Memory B cell (primary cell): ENCODE data around the gene ACTN3.
"Not testable (repeated sequence)": the region's sequence is repeated elsewhere in the genome, so short reads cannot be mapped to it uniquely, and the experiment has no call there.

Experiments
- ATAC-seq: fragments of 150-1000 bp; cut with Tn5 transposase; 2 replicates; pipeline ENCODE4 v1.10.0; 2021; ENCODE audit warnings: low read depth, mild to moderate bottlenecking, moderate library complexity
- DNase-seq, 2 donors: peaks; one replicate each; pipeline ENCODE4 v3.0.0; 2022; ENCODE audit warnings: low spot score in 2 of 2
- H3K27ac Mint-ChIP-seq: one replicate; pipeline ENCODE4 v1.8.0; 2022; ENCODE audit warnings: mild to moderate bottlenecking, moderate library complexity, mixed read lengths
- H3K27me3 Mint-ChIP-seq: one replicate; pipeline ENCODE4 v1.8.0; 2022; ENCODE audit warnings: mixed read lengths
- H3K36me3 Mint-ChIP-seq: one replicate; pipeline ENCODE4 v1.8.0; 2022; ENCODE audit warnings: mild to moderate bottlenecking, mixed read lengths
- H3K4me1 Mint-ChIP-seq: one replicate; pipeline ENCODE4 v1.8.0; 2022; ENCODE audit warnings: mixed read lengths
- H3K4me3 Mint-ChIP-seq: one replicate; pipeline ENCODE4 v1.8.0; 2022; ENCODE audit warnings: mild to moderate bottlenecking, moderate library complexity, mixed read lengths
- H3K9me3 Mint-ChIP-seq: one replicate; pipeline ENCODE4 v1.8.0; 2022; ENCODE audit warnings: mixed read lengths

The ACTN3 gene

DNA sequence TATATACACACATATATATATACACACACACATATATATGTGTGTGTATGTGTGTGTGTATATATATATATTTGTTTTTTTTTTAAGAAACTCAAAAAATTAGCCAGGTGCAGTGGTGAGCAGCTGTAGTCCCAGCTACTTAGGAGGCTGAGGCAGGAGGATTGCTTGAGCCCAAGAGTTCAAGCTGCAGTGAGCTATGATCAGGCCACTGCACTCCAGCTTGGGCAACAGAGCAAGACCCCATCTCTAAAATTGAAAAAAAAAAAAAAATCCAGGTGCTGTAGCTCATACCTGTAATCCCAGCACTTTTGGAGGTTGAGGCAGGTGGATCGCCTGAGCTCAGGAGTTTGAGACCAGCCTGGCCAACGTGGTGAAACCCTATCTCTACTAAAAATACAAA, 42.6 kb downstream of the ACTN3 start:
- not testable (repeated sequence) for DNase-seq, H3K4me3 Mint-ChIP-seq, H3K27me3 Mint-ChIP-seq, H3K27ac Mint-ChIP-seq, H3K36me3 Mint-ChIP-seq, H3K9me3 Mint-ChIP-seq, ATAC-seq, H3K4me1 Mint-ChIP-seq

DNA sequence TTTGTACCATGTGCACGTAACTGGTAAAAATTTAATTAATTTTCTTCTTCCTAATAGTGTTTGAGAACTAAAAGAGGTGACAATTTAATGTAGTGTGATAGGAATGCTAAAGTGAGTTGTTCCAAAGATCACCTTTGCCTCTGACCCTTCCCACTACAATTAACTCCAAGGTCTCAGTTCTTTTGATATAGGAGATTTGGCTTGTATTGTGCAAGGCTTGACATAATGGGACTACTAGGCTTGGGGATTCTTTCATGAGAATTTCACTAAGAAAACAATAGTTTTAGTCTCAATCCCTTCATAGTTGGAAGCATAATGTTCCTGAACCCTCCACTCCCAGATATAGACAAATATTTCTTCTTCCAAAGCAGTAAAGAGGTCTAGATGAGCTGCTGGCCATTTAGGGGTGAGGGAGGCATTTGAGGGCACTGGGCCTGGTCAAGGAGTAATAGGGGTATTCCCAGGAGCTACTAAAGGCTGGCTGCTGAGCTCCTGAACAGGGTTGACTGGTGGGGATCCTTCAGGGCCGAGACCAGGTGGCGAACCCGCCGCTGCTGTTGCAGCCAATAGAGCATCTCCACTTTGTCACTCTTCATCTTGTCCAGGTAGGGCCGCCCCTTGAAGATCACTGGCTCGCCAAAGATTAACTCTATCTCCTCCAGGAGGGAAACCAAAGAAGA, 43.4 kb downstream of the ACTN3 start:
- Mint-ChIP-seq H3K4me1 (peaks cover 14% of the 10 kb centered on the region), H3K9me3 (no peaks in the 10 kb centered on the region), H3K27me3 (no peaks in the 10 kb centered on the region), H3K27ac (no peak overlapping the region), H3K4me3 (no peak overlapping the region), H3K36me3 (no peaks in the 10 kb centered on the region)
- no peak for DNase-seq
- no peak for ATAC-seq

DNA sequence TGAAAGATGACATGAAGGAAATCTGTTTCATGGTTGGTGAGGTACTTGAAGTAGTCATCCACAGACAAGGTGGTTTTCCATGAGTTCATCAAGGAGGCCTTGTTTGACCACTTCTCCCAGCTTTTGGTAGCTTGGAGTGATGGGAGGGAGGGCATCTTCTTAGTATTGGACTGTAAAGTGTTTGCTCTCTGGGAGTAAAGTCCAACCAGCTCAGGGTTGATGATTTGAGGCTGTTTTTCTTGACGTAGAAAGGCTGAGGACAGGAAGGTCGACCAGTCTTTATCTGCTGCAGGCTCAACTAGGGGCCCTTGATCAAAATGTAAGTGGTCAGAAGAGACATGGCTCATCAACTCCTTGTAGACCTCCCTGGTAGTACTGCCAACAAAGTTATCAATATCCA, 44.5 kb downstream of the ACTN3 start:
- no peak for ATAC-seq
- no peaks in the 10 kb centered on the region for H3K36me3 Mint-ChIP-seq
- H3K4me3 Mint-ChIP-seq: no peak overlapping the region
- H3K9me3 Mint-ChIP-seq: no peaks in the 10 kb centered on the region
- peaks cover 22% of the 10 kb centered on the region for H3K4me1 Mint-ChIP-seq
- no peaks in the 10 kb centered on the region for H3K27me3 Mint-ChIP-seq
- no peak for DNase-seq
- no peak overlapping the region for H3K27ac Mint-ChIP-seq

DNA sequence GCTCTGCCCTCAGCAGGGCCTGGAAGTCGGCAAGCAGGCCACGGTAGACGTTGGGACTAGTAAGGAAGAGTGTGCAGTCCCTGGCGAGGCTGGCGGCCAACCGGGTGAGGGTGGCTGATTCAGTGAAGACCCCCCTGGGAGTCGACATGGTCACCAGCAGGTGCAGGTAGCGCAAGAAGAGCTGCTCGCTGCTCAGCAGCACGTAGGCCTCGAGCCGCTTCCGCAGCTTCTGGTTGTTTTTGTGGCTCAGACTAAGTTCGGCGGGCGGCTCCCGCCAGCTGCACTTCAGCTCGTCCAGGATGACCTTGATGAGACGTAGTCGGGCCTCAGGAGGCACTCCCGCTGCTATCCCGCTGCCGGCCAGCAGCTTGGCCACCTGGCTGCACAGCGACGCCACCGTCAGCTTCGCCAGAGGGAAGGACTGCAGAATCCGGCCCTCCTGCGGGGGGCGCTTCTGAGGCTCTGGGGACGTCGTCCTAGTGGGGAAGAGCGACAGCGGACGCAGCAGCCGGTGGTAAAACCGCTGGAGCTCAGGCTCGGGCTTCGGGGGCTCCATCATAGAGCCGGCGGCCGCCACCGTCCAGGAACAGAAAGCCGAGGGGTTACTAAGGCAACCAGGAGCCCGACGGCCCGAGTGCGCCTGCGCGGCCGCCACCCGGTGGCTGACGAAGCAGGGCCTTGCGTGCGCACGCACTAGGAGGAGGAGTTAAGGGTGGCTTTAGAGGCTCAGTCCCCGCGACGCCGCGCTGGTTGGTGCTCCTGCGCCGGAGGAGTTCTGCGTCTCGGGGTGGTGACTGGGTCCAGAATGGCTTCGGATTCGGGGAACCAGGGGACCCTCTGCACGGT, 46.0 kb downstream of the ACTN3 start, which contains the start of the genes CCDC87 and CCS:
Gene CCDC87, minus strand, starts transcription at position 607 of the 846 bp plus-strand sequence. Its CDS starts 48 bp downstream, at position 559.
Gene CCS, plus strand, starts transcription at position 729 of the 846 bp plus-strand sequence. Its CDS starts 77 bp downstream, at position 806.
- no peaks in the 10 kb centered on the region for H3K27me3 Mint-ChIP-seq
- peak; percentile 95 for ATAC-seq

DNA sequence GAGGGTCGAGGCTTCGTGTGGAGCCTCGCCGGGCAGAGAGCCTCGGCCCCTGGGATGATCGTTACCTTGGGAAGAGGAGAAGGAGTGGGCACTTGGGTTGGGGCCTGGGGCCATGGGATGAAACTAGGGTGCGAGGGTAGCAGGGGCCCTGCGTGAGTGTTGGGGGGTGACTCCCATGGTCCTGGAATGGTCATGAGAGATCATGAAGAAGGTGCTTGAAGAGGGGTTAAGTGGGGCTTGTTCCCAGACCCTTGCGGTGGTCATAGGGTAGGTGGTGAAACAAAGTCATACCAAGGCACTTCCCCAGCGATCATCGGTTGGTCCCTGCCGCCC, 46.6 kb downstream of the ACTN3 start:
- DNase-seq: no peak

More for the DNA sequence above, 46.0 kb downstream of the ACTN3 start, which contains the start of the genes CCDC87 and CCS:
- no peaks in the 10 kb centered on the region for H3K9me3 Mint-ChIP-seq
- peak; percentile 94 to 97 for DNase-seq
- H3K4me3 Mint-ChIP-seq: peak within 1 kb of the TSS; percentile 99
- no peaks in the 10 kb centered on the region for H3K36me3 Mint-ChIP-seq
- H3K4me1 Mint-ChIP-seq: peaks cover 22% of the 10 kb centered on the region
- peak within 1 kb of the TSS; percentile 95 for H3K27ac Mint-ChIP-seq

DNA sequence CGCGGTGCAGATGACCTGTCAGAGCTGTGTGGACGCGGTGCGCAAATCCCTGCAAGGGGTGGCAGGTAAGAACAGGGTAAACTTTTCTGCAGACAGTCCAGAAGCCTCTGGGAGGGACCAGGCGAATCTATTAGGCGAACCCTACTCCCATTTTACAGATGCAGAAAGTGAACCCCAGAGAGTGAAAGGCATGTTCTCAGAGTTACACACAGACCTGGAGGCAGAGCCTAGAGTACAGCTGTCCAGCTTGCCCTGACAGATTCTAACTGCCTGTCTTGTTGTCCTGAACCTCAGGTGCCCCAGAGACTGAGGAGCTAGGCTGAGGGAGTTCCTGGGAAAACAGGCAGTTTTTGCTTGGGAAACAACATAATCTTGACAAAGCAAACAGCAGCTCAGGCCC, 46.9 kb downstream of the ACTN3 start:
- ATAC-seq (no peak), DNase-seq (no peak)
- H3K9me3 Mint-ChIP-seq: no peaks in the 10 kb centered on the region
- H3K27ac Mint-ChIP-seq: peak overlapping the region; percentile 95
- no peaks in the 10 kb centered on the region for H3K27me3 Mint-ChIP-seq
- H3K36me3 Mint-ChIP-seq: no peaks in the 10 kb centered on the region
- H3K4me3 Mint-ChIP-seq: peak overlapping the region; percentile 99
- peaks cover 22% of the 10 kb centered on the region for H3K4me1 Mint-ChIP-seq

More for the DNA sequence above, 46.6 kb downstream of the ACTN3 start:
- no peaks in the 10 kb centered on the region for H3K9me3 Mint-ChIP-seq
- H3K27ac Mint-ChIP-seq: peak overlapping the region; percentile 95
- no peaks in the 10 kb centered on the region for H3K27me3 Mint-ChIP-seq
- peaks cover 22% of the 10 kb centered on the region for H3K4me1 Mint-ChIP-seq
- ATAC-seq: no peak
- peak overlapping the region; percentile 99 for H3K4me3 Mint-ChIP-seq
- no peaks in the 10 kb centered on the region for H3K36me3 Mint-ChIP-seq

DNA sequence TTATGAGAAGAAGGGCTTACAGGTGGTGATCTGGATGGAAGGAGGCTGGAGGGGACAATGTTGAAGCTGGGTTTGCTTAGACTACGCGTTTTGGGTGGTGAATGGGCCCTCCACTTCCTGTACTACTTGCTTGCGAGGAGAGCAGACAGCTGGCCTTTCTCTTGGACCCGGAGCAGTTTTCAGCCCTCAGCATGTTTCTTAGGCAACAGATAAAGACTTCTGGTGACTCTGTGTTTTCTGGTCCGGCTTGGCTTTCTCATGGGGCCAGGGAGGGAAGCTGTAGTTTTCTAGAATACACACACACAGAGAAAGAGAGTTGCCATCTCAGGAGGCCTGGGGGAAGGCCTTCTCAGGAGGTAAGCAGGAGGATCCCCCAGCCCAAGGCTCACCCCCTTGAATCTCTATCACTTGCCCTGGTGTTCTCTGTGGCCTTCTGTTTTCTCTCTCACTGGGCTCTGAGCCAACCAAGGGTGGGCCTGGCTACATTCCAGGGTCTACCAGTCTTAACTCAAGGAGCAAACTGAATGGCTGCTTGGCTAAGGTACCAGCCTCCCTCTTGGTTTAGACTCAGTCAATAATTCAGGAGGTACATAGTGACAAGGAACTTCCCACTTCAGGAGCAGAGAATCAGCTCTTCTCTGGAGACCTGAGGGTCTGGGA, 48.7 kb downstream of the ACTN3 start:
- no peaks in the 10 kb centered on the region for H3K36me3 Mint-ChIP-seq
- H3K27ac Mint-ChIP-seq: peak overlapping the region; percentile 95
- H3K27me3 Mint-ChIP-seq: no peaks in the 10 kb centered on the region
- H3K4me3 Mint-ChIP-seq: peak overlapping the region; percentile 56
- no peak for DNase-seq
- peaks cover 23% of the 10 kb centered on the region for H3K4me1 Mint-ChIP-seq
- no peak for ATAC-seq
- no peaks in the 10 kb centered on the region for H3K9me3 Mint-ChIP-seq

DNA sequence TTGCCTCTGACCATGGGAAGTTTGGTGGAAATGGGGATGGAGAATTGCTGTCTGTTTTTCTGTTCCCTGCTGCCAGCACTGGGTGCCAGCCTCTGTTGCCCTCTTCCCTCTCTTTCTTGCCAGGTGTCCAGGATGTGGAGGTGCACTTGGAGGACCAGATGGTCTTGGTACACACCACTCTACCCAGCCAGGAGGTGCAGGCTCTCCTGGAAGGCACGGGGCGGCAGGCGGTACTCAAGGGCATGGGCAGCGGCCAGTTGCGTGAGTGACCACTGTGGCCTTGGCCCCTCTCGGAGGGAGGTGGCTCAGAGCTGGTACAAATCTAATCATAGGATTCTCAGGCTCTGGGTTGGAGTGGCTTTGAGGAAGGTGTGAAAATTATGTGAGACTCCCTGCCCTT, 52.3 kb downstream of the ACTN3 start:
- peaks cover 20% of the 10 kb centered on the region for H3K4me1 Mint-ChIP-seq
- H3K4me3 Mint-ChIP-seq: no peak overlapping the region
- DNase-seq: no peak
- no peaks in the 10 kb centered on the region for H3K9me3 Mint-ChIP-seq
- ATAC-seq: no peak
- no peaks in the 10 kb centered on the region for H3K27me3 Mint-ChIP-seq
- no peak overlapping the region for H3K27ac Mint-ChIP-seq
- H3K36me3 Mint-ChIP-seq: peaks cover 2% of the 10 kb centered on the region

DNA sequence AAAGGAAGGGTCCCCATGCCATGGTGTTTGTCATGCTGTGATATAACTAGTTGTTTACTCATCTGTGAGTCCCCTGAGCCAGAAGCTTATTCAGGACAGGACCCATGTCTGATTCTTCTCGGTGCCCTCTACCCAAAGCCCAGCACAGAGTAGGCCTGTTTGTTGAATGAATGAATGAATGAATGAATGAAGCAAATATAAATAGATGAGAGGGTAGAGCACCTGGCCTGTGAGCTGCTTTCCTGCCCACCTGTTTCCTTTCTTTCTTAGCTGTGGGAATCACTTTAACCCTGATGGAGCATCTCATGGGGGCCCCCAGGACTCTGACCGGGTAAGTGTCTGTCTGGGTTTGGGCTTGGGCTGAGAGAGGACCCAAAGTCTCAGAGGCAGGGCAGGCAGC, 53.5 kb downstream of the ACTN3 start:
- Mint-ChIP-seq H3K27me3 (no peaks in the 10 kb centered on the region), H3K36me3 (peaks cover 5% of the 10 kb centered on the region), H3K9me3 (no peaks in the 10 kb centered on the region), H3K4me3 (no peak overlapping the region), H3K27ac (peak overlapping the region; percentile 19), H3K4me1 (peaks cover 14% of the 10 kb centered on the region)
- DNase-seq (no peak), ATAC-seq (no peak)

DNA sequence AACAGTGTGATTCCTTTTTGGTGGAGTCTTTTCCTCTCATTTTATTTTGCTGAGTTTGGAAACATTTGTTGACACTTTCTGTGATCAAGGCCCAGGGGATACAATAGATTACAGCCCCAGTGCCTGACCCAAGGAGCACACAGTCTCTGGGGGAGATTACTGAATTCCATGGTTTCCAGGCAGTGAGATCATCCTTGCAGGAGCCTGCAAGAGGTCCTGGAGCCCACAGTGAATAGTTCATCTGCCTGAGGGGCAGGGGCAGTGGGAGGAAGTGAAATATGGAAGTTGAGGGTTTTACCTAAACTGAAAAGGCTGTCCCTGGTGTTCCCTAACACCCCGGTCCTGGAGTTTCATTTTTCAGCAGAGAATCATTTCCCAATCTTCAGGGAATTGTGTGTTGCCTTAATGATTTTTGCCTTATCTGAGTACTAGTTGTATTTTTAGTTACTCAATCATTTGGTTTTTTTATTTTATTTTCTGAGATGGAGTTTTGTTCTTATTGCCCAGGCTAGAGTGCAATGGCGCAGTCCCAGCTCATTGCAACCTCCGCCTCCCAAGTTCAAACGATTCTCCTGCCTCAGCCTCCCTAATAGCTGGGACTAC, 54.0 kb downstream of the ACTN3 start:
- DNase-seq (no peak), ATAC-seq (peak; percentile 49)
- Mint-ChIP-seq H3K9me3 (no peaks in the 10 kb centered on the region), H3K4me1 (peaks cover 9% of the 10 kb centered on the region), H3K36me3 (peaks cover 5% of the 10 kb centered on the region), H3K4me3 (no peak overlapping the region), H3K27me3 (no peaks in the 10 kb centered on the region), H3K27ac (peak overlapping the region; percentile 19)

DNA sequence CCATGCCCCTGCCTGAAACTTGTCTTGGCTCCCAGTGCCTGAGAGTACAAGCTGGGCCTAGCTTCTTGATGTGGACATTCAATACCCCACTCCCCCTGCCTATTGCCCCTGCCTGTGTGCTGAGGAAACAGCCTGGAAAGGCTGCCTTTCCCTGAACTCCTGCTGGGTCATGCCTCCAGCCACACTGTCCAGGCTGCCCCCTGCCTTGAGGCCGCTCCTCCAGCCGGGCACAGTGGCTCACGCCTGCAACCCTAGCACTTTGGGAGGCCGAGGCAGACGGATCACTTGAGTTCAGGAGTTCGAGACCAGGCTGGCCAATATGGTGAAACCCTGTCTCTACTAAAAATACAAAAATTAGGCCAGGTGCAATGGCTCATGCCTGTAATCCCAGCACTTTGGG, 56.4 kb downstream of the ACTN3 start:
- Mint-ChIP-seq H3K4me3 (no peak overlapping the region), H3K36me3 (peaks cover 5% of the 10 kb centered on the region), H3K4me1 (peaks cover 11% of the 10 kb centered on the region), H3K9me3 (no peaks in the 10 kb centered on the region), H3K27me3 (no peaks in the 10 kb centered on the region), H3K27ac (no peak overlapping the region)
- no peak for ATAC-seq
- DNase-seq: no peak

DNA sequence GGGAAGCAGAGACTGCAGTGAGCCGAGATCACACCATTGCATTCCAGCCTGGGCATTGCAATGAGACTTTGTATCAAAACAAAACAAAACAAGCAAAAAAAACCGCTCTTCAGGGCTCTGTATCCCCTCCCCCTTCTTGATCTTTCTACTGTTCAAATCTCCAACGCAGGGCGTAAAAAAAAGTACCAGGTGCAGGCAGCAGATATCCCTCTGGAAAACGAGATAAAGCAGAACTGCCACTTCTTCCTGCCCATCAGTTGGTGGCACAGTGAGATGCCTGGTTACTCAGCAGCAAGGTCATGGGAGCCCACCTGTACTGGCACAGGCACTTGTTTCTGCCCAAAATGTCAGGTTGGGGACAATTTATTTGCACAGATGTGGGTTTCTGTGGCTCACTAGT, 57.5 kb downstream of the ACTN3 start:
- H3K27ac Mint-ChIP-seq: no peak overlapping the region
- H3K4me3 Mint-ChIP-seq: no peak overlapping the region
- DNase-seq: no peak
- H3K36me3 Mint-ChIP-seq: peaks cover 5% of the 10 kb centered on the region
- peaks cover 13% of the 10 kb centered on the region for H3K4me1 Mint-ChIP-seq
- no peaks in the 10 kb centered on the region for H3K9me3 Mint-ChIP-seq
- ATAC-seq: no peak
- no peaks in the 10 kb centered on the region for H3K27me3 Mint-ChIP-seq

DNA sequence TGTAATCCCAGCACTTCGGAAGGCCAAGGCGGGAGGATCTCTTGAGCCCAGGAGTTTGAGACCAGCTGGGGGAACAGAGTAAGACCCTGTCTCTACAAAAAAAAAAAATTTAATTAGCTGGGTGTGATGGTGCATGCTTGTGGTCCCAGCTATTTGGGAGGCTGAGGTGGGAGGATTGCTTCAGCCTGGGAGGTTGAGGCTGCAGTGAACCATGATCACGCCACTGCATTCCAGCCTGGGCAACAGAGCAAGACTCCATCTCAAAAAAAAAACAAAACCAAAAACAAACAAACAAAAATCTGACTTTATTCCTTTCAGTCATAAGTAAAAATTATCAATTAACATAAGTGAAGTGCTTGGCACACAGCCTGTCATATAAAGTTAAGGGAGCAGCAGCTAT, 59.9 kb downstream of the ACTN3 start:
- not testable (repeated sequence) for H3K36me3 Mint-ChIP-seq, ATAC-seq, H3K27ac Mint-ChIP-seq, H3K27me3 Mint-ChIP-seq, DNase-seq, H3K9me3 Mint-ChIP-seq, H3K4me3 Mint-ChIP-seq
- H3K4me1 Mint-ChIP-seq: peaks cover 24% of the 10 kb centered on the region
